Ectodermal cell (in vitro differentiated cells): ENCODE data around the gene ABCC1.

ENCODE experiments used
- H3K27ac ChIP-seq: 2 replicates; pipeline ENCODE4 v1.7.0; 2013; ENCODE audit warnings: mild to moderate bottlenecking, low read depth, low read length; ENCODE audit not compliant: insufficient read depth, poor library complexity, severe bottlenecking
- H3K27me3 ChIP-seq: 2 replicates; pipeline ENCODE4 v1.7.0; 2013; ENCODE audit warnings: mild to moderate bottlenecking, low read length; ENCODE audit not compliant: insufficient read depth, control insufficient read depth, poor library complexity, severe bottlenecking
- H3K36me3 ChIP-seq: one replicate; pipeline ENCODE4 v1.7.0; 2013; ENCODE audit warnings: low read length; ENCODE audit not compliant: control insufficient read depth, insufficient read depth
- H3K4me1 ChIP-seq: one replicate; pipeline ENCODE4 v1.7.0; 2013; ENCODE audit warnings: low read length; ENCODE audit not compliant: control insufficient read depth, insufficient read depth
- H3K4me3 ChIP-seq: 2 replicates; pipeline ENCODE4 v1.7.0; 2013; ENCODE audit warnings: low read depth, low read length, control low read depth; ENCODE audit not compliant: insufficient read depth
- H3K9me3 ChIP-seq: 2 replicates; pipeline ENCODE4 v1.7.0; 2013; ENCODE audit warnings: mild to moderate bottlenecking, low read length, moderate library complexity; ENCODE audit not compliant: control insufficient read depth
- WGBS, 2 experiments: methylation state at CpG; one replicate each; pipeline ENCODE4 v1.1.7; 2013; ENCODE audit warnings: missing lambda C conversion rate in 2 of 2; 5-methylcytosine and 5-hydroxymethylcytosine counted together

ABCC1 gene

DNA sequence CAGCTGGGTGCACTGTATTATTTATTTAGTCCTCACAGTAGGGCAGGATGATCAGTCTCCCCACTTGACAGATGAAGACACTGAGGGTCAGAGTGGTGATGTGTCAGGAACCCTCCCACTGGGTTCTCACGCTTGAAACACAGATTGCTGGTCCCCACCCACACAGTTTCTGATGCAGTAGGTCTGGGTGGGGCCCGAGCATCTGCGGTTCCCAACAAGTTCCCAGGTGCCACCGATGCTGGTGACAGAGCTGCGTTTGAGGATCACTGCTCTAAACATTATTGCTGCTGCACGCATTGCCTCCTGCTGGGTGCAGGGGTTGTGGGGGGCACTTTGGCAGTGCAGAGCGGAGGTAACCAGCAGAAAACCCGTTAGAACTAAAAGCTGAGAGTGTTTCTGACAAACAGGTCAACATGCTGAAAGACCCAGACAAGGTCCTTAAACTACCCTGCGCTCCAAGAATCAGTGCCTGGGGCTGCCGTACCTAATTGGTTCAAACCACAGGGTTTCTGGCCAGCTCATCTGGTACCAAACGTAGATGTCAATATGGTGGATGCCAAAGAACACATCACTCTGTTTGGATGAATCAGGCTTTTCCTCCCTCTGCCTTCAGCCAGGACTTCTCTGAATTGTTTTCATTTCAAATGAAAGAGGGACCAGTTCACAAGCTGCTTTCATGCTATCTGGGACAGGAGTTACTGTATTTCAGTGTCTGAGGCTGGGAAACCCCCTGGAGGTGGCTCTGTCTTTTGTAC, 76.0 kb downstream of the ABCC1 start:
- H3K36me3 ChIP-seq: no peaks in the 10 kb centered on the region
- 77 to 83% methylated on average over 11 of the region's 11 CpGs for WGBS, 2 experiments
- peaks cover 24% of the 10 kb centered on the region for H3K4me1 ChIP-seq
- H3K27me3 ChIP-seq: no peaks in the 10 kb centered on the region
- H3K4me3 ChIP-seq: no peak overlapping the region
- no peaks in the 10 kb centered on the region for H3K9me3 ChIP-seq
- H3K27ac ChIP-seq: peak overlapping the region; percentile 57

DNA sequence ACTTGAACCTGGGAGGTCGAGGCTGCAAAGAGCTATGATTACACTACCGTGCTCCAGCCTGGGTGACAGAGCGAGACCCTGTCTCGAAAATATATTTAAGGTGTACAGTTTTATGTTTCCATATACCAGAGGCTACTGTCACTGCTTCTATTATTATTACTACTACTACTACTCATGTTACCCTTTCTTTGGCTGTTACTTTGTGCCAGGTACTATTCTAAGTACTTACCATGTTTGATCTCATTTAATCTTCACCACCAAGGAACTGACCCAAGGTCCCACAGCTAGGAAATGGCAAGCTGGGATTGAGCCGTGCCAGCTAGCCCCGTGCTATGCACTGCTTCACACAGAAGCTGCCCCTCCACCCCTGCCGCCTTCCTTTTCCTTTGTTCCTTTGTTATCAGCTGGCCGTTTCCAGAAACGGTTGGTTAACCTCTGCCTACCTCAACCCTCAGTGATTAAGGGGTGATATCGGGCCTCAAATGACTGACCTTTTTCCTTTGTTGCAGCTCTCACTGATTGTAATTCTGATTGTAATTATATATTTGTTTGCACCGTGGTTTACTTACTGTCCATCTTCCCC, 78.4 kb downstream of the ABCC1 start:
- 46 to 50% methylated on average over 11 of the region's 11 CpGs for WGBS, 2 experiments
- Histone ChIP-seq H3K27ac (peak overlapping the region; percentile 67), H3K36me3 (no peaks in the 10 kb centered on the region), H3K9me3 (no peaks in the 10 kb centered on the region), H3K4me1 (peaks cover 18% of the 10 kb centered on the region), H3K4me3 (no peak overlapping the region), H3K27me3 (no peaks in the 10 kb centered on the region)

DNA sequence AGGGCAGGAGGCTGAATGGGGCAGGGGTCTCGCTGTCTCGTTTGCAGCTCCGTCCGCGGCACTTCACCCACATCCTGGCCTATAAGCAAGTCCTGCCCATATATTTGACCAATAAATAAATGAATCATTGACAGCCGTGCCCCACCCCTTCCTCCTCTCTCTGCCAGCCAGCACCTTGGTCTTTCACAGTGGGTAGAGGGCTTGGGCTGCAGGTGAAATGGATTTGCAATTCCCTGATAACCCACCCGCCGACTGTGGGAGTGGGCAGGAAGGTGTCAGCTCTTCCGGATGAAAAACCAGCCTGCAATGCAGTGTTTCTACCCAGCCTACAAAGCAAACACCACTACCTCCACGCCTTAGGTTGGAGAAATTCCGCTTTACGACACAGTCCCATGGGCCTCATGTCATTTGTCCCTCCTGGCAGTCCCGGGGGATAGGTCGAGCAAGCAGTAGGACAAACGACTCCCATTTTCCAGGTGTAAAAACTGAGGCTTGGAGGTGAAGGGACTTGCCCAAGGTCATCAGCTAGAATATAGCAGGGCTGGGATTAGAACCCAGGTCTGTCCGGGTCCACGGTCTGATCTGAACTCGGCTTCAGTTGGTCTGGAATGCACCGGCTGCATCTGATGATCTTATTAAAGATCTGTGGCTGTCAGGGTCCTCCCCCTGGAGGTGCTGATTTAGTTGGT, 79.0 kb downstream of the ABCC1 start:
- H3K4me3 ChIP-seq: no peak overlapping the region
- no peaks in the 10 kb centered on the region for H3K27me3 ChIP-seq
- H3K4me1 ChIP-seq: peaks cover 18% of the 10 kb centered on the region
- H3K36me3 ChIP-seq: no peaks in the 10 kb centered on the region
- peak overlapping the region; percentile 67 for H3K27ac ChIP-seq
- H3K9me3 ChIP-seq: no peaks in the 10 kb centered on the region
- 87 to 89% methylated on average over 19 of the region's 19 CpGs for WGBS, 2 experiments

DNA sequence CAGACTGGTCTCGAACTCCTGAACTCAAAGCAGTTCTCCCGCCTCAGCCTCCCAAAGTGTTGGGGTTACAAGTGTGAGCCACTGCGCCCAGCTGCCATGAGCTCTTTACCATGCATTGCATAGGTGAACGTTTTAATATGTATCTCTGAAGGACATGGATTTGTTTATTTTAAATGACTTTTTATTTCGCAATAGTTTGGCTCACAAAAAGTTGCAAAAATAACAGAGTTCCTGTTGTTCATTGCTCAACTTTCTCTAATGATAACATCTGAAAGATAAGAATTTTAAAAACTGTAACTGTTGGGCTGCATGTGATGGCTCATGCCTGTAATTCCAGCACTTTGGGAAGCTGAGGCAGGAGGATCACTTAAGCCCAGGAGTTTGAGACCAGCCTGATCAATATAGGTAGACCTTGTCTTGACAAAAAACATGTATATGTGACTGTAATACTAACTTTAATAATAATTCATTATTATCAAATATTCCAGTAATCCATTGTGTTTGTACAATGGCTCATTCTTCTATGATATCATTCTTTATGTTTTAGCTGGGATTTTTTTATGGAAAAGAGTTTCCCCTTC, 80.1 kb downstream of the ABCC1 start:
- H3K27me3 ChIP-seq: no peaks in the 10 kb centered on the region
- WGBS, 2 experiments: 93 to 98% methylated on average over 5 of the region's 5 CpGs
- peaks cover 18% of the 10 kb centered on the region for H3K4me1 ChIP-seq
- H3K4me3 ChIP-seq: no peak overlapping the region
- no peaks in the 10 kb centered on the region for H3K9me3 ChIP-seq
- no peak overlapping the region for H3K27ac ChIP-seq
- H3K36me3 ChIP-seq: no peaks in the 10 kb centered on the region

DNA sequence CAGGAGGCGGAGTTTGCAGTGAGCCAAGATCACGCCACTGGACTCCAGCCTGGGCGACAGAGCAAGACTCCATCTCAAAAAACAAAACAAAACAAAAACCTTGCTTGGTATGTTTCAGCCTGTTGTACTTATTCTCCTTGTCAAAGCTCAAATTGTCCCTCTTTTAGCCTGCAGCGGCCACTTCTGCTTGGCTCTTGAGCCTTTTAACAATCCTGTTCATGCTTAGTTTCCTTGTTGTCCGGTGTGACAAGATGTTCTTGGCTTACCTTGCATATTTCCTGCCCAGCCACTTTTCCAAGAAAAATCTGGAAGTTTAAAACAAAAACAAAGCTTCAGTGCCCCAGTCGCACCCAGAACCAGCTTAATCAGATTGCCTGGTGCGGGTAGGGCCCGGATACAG, 81.0 kb downstream of the ABCC1 start:
- WGBS, 2 experiments: 95 to 96% methylated on average over 8 of the region's 8 CpGs
- Histone ChIP-seq H3K27ac (no peak overlapping the region), H3K27me3 (no peaks in the 10 kb centered on the region), H3K9me3 (no peaks in the 10 kb centered on the region), H3K36me3 (no peaks in the 10 kb centered on the region), H3K4me3 (no peak overlapping the region), H3K4me1 (peaks cover 18% of the 10 kb centered on the region)

DNA sequence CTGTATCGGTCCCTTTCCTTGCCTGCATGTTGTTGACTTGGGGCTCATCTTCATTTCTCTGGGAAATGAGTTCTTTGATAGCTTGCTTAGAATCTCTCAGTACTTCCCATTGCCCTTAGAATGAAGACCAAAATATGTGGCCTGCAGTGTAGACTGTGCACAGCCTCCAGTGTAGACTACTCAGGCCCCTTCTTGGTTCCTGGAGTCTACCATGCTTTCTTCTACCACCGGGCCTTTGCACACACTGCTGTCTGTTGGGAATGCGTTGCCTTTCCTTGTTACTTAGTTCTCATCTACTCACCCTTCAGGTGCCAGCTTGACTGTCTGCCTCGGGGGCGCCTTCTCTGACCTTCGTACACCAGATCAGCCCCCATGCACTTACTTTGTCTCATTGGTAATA, 82.0 kb downstream of the ABCC1 start:
- H3K4me1 ChIP-seq: peaks cover 18% of the 10 kb centered on the region
- no peak overlapping the region for H3K4me3 ChIP-seq
- no peaks in the 10 kb centered on the region for H3K36me3 ChIP-seq
- H3K27ac ChIP-seq: no peak overlapping the region
- no peaks in the 10 kb centered on the region for H3K9me3 ChIP-seq
- 95 to 96% methylated on average over 6 of the region's 6 CpGs for whole genome bisulfite sequencing, 2 experiments
- no peaks in the 10 kb centered on the region for H3K27me3 ChIP-seq

DNA sequence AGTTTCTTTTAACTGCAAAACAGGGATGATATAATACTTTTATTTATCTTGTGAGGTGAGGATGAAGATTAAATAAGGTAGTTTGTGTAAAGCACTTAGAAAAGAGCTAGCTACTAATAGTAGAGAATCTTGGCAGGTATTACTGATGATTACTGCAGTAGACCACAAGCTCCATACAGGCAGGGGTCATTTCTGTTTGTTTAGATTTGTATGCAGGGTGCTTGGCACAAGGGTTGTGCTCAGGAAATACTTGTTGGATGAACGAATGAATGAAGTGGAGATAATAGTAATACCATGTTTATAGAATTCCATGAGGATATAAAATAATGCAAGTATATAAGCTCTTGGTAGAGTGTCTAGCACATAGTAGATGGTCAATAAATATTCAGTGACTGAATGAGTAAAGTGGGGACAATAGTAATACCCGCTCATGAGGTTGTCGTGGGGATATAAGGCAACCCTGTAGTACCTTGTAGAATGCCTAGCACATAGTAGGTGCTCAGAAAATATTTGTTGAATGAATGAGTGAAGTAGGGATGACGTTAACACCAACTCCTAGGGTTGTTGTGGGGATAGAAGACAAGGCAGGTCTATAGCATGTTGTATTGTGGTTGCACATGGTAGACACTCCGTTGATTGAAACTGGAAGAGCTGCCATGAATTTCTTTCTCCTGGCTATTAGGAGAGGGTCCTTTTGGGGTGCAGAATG, 83.0 kb downstream of the ABCC1 start:
- H3K9me3 ChIP-seq: no peaks in the 10 kb centered on the region
- H3K4me3 ChIP-seq: no peak overlapping the region
- WGBS, 2 experiments: 76 to 78% methylated on average over 5 of the region's 5 CpGs
- peaks cover 4% of the 10 kb centered on the region for H3K36me3 ChIP-seq
- no peaks in the 10 kb centered on the region for H3K27me3 ChIP-seq
- H3K4me1 ChIP-seq: peaks cover 11% of the 10 kb centered on the region
- no peak overlapping the region for H3K27ac ChIP-seq

DNA sequence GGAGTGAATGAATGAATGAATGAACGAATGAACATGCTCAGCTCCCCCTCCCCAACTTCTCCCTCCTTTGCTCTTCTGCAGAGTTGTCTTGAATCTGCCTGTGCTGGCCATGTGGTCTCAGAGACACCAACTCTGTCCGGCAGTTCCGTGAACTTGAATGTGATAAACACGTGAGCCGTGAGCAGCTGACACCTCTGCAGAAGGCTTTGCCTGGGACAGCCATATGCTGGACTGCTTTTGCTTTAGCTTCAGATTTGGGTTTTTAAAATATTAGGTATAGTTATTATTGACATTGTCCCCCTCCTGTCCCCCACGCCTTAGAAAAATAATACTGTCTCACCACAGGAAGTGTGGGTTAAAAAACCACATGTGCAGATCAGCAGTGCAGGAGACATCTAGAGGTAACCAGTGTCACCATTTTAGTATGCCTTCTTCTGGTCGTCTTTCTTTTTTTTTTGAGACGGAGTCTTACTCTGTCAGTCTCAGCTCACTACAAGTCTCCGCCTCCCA, 83.8 kb downstream of the ABCC1 start:
- peaks cover 10% of the 10 kb centered on the region for H3K36me3 ChIP-seq
- H3K4me1 ChIP-seq: peaks cover 2% of the 10 kb centered on the region
- H3K9me3 ChIP-seq: no peaks in the 10 kb centered on the region
- H3K4me3 ChIP-seq: no peak overlapping the region
- H3K27me3 ChIP-seq: no peaks in the 10 kb centered on the region
- WGBS, 2 experiments: 79 to 80% methylated on average over 9 of the region's 9 CpGs
- no peak overlapping the region for H3K27ac ChIP-seq

DNA sequence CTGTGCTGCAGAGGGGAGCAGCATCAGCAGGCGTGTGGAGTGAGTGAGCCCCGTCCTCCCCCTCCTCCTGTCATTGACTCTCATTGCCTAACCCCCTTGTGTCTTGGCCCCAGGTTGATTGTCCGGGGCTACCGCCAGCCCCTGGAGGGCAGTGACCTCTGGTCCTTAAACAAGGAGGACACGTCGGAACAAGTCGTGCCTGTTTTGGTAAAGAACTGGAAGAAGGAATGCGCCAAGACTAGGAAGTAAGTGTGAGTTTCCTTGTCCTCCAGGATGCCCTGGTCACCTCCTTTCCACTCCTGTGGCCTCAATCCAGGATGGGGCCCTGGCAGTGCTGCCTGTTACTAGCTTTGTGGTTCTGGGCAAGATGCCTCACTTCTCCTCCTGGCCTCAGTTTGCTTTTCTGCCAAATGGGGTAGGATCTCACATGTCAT, 87.0 kb downstream of the ABCC1 start:
- H3K27me3 ChIP-seq: no peaks in the 10 kb centered on the region
- H3K9me3 ChIP-seq: no peaks in the 10 kb centered on the region
- H3K4me1 ChIP-seq: peaks cover 1% of the 10 kb centered on the region
- no peak overlapping the region for H3K4me3 ChIP-seq
- 82 to 90% methylated on average over 8 of the region's 8 CpGs for WGBS, 2 experiments
- peaks cover 16% of the 10 kb centered on the region for H3K36me3 ChIP-seq
- H3K27ac ChIP-seq: no peak overlapping the region
